SK-N-SH (cell line): Measurements from ENCODE around the gene ABCB4.

Source experiments
- EP300 ChIP-seq, 2 experiments: IDR thresholded peaks; 2 replicates each; pipeline versions ENCODE4 v1.4.0 to v1.6.1; 2012; ENCODE audit warnings: borderline replicate concordance in 1 of 2, low read depth in 1 of 2, low read length in 1 of 2
- IRF3 ChIP-seq: fragments of 150-350 bp; IDR thresholded peaks from 2 replicates; pipeline ENCODE4 v1.6.1; 2016; ENCODE audit warnings: mild to moderate bottlenecking, low read depth, low read length
- MAX ChIP-seq: IDR thresholded peaks from 2 replicates; pipeline ENCODE4 v1.4.0; 2012; ENCODE audit warnings: low read depth
- POLR2AphosphoS5 ChIP-seq: IDR thresholded peaks from 2 replicates; pipeline ENCODE4 v1.6.1; 2012; ENCODE audit warnings: low read depth, low read length
- SMC3 ChIP-seq: IDR thresholded peaks from 2 replicates; pipeline ENCODE4 v1.6.1; 2012; ENCODE audit warnings: low read depth, low read length, improper control_type of control experiment
- TEAD4 ChIP-seq: IDR thresholded peaks from 2 replicates; pipeline ENCODE4 v1.4.0; 2012; ENCODE audit warnings: mild to moderate bottlenecking, borderline replicate concordance; ENCODE audit not compliant: insufficient read depth

GRCh38 chr7:87512906-87513305 is 37.4 kb upstream of the ABCB4 start:
- TF ChIP-seq TEAD4: no peak
- no peak for TF ChIP-seq MAX
- TF ChIP-seq POLR2AphosphoS5: no peak
- TF ChIP-seq SMC3: no peak
- 0 out of 4 replicates have a peak, but pooled peaks of 1 of the 2 experiments have one; percentile 20 for TF ChIP-seq EP300 (IDR thresholded peaks at IDR 0.05; ENCODE audit: borderline replicate concordance in 1 of 2, low read depth in 1 of 2, low read length in 1 of 2)
- TF ChIP-seq IRF3: no peak
